Panc1 (cell line): ENCODE measurements around the gene CKAP2L.

Experiments
- CTCF ChIP-seq: fragments of 450-650 bp; IDR thresholded peaks from 2 replicates; pipeline ENCODE4 v1.5.1; 2017; ENCODE audit warnings: mild to moderate bottlenecking
- POLR2AphosphoS5 ChIP-seq: IDR thresholded peaks from 2 replicates; pipeline ENCODE4 v1.6.1; 2012; ENCODE audit warnings: mild to moderate bottlenecking, low read depth, low read length, moderate library complexity
- TCF7L2 ChIP-seq: IDR thresholded peaks from 2 replicates; pipeline ENCODE4 v1.6.1; 2011; ENCODE audit warnings: mild to moderate bottlenecking, low read depth, low read length, inconsistent platforms

GRCh38 chr2:112728029-112728362 is 36.4 kb downstream of the CKAP2L start:
- TF ChIP-seq POLR2AphosphoS5 (no peak), TCF7L2 (no peak), CTCF (no peak)
